Sigmoid colon (tissue), 4 donors: Measurements from ENCODE around the gene UMODL1.

Source experiments
- CTCF ChIP-seq, 4 experiments: fragments of 450-650 bp in 3 of 4; fragments of 200-600 bp in 1 of 4; IDR thresholded peaks; one replicate each; pipeline ENCODE4 v1.5.1; 2016 to 2019; ENCODE audit warnings: antibody characterized with exemption in 4 of 4, mild to moderate bottlenecking in 3 of 4, moderate library complexity in 2 of 4
- EP300 ChIP-seq, 4 donors: sonication (generic); formaldehyde crosslinking; IDR thresholded peaks; one replicate each; pipeline ENCODE4 v1.6.1; 2017; ENCODE audit warnings: antibody characterized with exemption in 4 of 4
- POLR2AphosphoS5 ChIP-seq, 4 donors: sonication (generic); formaldehyde crosslinking; IDR thresholded peaks; one replicate each; pipeline ENCODE4 v1.6.1; 2017; ENCODE audit warnings: antibody characterized with exemption in 4 of 4

- TF ChIP-seq CTCF (IDR thresholded peaks at IDR 0.05): no peak
- no peak for TF ChIP-seq POLR2AphosphoS5 (IDR thresholded peaks at IDR 0.05)
- TF ChIP-seq EP300 (IDR thresholded peaks at IDR 0.05): no peak
Observed at GRCh38 chr21:42157606-42158310, 86.6 kb downstream of the UMODL1 start.
